GF-D8 (cell line): Measurements from ENCODE around the gene XPNPEP2.

Source experiments
- DNase-seq: peaks from one replicate; lab custom pipeline; 2025; lab: John Stamatoyannopoulos, UW

XPNPEP2 gene

DNA sequence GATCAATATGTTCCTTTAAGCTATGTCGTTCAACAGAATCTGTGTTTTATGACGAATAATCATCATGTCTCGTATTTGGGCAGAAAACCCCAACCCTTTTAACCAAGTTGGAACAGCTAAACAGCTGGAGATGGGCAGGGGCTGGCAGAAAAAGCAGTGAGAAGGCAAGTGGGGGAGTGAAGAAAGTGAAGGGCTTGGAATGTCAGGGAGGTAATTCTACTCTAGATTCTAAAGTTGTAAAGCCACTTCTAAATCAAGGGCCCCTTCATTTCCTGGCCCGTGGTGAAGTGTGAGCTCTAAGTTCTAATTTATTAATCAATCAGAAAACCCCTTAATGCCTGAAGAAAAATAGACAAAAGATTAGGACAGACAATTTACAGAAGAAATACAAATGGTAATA is 61.4 kb downstream of the XPNPEP2 start:
- DNase-seq, result no peak

DNA sequence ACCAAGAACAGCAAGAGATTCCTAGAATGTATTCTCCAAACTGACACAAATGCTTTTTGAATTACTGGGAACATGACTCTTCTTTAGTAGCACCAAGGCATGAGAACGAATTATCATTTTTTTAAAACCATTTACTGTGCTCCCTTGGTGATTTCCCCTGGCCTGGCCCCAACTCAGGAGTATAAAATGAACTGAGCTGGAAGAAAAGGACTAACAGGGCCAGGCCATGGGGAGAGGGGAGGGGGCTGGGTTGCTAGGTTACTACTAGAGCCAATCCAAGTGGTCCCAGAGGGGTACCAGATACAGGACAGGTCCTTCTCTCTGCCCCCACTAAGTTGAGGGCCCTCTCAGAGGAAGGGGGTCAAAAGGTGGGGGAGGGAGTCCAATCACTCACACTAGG is 64.1 kb downstream of the XPNPEP2 start:
- no peak for DNase-seq

DNA sequence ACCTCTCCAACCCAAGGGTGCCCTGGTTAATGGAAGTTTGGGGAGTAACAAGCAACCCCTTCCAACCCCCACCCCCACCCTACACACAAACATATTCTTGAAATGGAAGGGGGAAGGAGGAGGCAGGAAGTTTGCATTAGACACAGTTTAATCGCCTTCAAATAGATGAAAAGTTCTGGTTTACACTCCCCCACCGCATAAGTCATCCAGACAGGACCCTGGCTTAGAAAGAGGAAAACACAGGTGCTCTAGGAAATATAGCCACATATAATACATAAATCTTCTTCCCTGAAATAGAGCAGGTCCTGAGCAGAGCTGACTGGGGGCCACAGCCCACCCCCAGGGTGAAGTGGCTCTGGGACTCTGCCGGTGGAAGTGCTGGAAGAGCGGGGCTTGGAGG is 66.0 kb downstream of the XPNPEP2 start:
- DNase-seq, result no peak

DNA sequence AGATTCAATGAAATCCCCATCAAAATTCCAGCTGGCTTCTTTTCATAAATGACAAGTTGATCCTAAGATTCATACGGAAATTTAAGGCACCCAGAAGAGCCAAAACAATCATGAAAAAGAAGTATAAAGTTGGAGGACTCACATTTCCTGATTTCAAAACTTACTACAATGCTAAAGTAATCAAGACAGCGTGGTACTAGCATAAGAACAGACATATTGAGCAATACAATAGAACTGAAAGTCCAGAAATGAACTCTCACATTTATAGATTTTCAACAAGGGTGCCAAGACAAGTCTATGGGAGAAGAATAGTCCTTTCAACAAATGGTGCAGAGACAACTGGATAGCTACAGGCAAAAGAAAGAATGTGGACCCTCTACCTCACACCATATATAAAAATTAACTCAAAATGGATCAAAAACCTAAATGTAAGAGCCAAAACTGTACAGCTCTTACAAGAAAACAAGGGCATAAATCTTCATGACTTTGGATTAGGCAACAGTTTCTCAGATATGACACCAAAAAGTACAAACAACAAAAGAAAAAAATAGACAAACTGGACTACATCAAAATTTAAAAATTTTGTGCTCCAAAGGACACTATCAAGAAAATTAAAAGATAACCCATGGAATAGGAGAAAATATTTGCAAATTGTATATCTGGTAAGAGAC is 69.5 kb downstream of the XPNPEP2 start:
- no peak for DNase-seq

DNA sequence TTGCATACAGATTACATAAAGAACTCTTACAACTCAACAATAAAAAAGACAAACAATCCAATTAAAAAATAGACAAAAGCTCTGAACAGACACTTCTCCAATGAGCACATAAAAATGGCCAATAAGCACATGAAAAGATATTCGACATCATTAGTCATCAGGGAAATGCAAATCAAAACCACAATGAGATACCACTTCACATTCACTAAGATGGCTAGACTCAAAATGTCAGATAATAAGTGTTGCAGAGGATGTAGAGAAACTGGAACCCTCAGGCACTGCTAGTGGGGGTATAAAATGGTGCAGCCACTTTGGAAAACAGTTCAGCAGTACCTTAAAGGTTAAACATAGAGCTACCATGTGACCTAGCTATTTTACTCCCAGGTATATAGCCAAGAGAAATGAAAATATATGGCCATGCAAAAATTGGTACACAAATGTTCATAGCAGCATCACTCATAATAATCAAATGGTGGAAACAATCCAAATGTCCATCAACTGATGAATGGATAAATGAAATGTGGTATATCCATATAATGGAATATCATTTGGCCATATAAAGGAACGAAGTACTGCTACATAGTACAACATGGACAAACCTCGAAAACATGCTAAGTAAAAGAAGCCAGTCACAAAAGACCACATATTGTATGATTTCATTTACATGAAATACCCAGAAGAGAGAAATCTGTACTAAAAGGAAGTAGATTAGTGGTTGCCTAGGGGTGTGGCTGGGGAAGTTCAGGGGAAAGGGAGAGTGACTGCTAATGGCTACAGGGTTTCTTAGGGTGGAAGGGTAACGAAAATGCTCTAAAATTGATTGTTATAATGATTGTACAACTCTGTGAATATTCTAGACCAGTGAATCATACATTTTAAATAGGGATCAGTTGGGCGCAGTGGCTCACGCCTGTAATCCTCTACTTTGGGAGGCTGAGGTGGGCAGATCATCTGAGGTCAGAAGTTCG is 70.3 kb downstream of the XPNPEP2 start:
- DNase-seq, result no peak

DNA sequence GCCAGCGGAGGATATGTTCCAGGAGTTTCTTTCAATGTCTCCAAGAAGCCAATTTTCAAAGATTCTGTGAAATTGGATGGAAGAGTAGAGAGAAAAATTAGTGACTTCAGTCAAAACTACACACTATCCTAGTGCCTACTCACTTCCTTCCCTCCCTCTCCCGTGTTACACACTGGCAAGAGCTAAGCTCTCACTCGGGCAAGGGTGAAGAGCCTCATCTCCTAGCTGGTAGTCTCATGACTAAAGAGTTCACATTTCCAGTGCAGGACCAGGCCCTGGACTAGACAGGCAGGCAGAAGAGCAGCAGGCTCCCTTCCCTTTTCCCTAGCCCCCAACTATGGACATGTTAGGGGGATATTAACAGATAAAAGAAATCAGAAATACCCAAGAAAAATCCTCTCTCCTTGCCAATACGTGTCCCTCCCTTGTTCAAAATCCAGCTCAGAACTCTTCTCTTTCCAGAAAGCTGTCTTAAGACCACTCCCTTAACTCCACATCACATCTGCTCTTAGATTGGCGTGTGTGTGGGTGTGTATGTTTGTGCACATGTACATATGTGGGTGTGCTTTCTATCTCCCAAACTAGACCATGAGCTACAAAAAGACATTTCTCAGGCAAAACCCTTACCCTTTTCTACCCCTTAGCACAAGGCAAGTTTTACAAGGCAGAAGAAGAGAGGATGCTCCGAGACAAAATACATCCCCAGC is 75.0 kb downstream of the XPNPEP2 start:
- DNase-seq, result no peak

DNA sequence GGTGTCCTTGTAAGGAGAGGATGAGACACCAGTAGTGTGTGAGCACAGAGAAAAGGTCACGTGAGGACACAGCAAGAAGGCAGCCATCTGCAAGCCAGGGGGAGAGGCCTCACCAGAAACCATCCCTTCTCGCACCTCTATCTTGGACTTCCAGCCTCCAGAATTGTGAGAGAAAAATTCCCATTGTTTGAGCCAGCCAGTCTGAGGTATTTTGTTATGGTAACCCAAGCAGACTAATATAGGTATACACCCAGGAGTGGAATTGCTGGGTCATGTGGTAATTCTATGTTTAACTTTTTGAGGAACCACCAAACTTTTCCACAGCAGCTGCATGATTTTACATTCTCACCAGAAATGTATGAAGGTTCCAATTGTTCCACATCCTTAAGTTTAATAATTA is 79.3 kb downstream of the XPNPEP2 start:
- DNase-seq, result no peak
